Subcutaneous adipose tissue (tissue), 4 donors: ENCODE data around the gene PSMD4. TPM values are rescaled to one million over a fixed set of nuclear protein-coding genes. Genes with fewer than 3 reads are reported as not detected.

Source experiments
- CTCF ChIP-seq: fragments of 450-650 bp; IDR thresholded peaks from one replicate; pipeline ENCODE4 v1.5.1; 2016; ENCODE audit warnings: low read depth, mild to moderate bottlenecking, control low read depth, antibody characterized with exemption, moderate library complexity
- total RNA-seq, 4 donors: library from RNA; depleted of rRNA; stranded (reverse); fragments of >200 nt; gene quantifications; one replicate each; pipeline ENCODE4 v1.1.0, GENCODE V29; 2016

Gene PSMD4
- total RNA-seq, 4 donors from 2014 or later, result 113 to 200 (median 160) TPM

GRCh38 chr1:151287767-151288500, 33.4 kb downstream of the PSMD4 start:
- TF ChIP-seq CTCF, result no peak

GRCh38 chr1:151288502-151288901, 34.0 kb downstream of the PSMD4 start:
- TF ChIP-seq CTCF, result no peak

GRCh38 chr1:151289080-151289935, 34.8 kb downstream of the PSMD4 start:
- TF ChIP-seq CTCF, result no peak

- no peak for TF ChIP-seq CTCF
Observed at GRCh38 chr1:151289991-151290708, 35.6 kb downstream of the PSMD4 start.

- TF ChIP-seq CTCF, result no peak
Observed at GRCh38 chr1:151290709-151291303, 36.3 kb downstream of the PSMD4 start.

- no peak for TF ChIP-seq CTCF
Observed at GRCh38 chr1:151292207-151293030, 37.9 kb downstream of the PSMD4 start.
